Colonic mucosa (tissue), 4 donors: ENCODE measurements around the gene ZNF331. TPM values are rescaled to one million over a fixed set of nuclear protein-coding genes. Genes with fewer than 3 reads are reported as not detected.
A peak's percentile ranks its signal among the peaks of the same experiment; 100 is the strongest.

Source experiments
- DNase-seq: peaks from one replicate; pipeline ENCODE4 v3.0.0-alpha.2; 2020
- H3K27ac ChIP-seq: fragments of 200-600 bp; one replicate; pipeline ENCODE4 v1.8.0; 2021
- H3K27me3 ChIP-seq: fragments of 200-600 bp; one replicate; pipeline ENCODE4 v1.8.0; 2021
- H3K36me3 ChIP-seq: fragments of 200-600 bp; one replicate; pipeline ENCODE4 v1.8.0; 2021
- H3K4me1 ChIP-seq: fragments of 200-600 bp; one replicate; pipeline ENCODE4 v1.8.0; 2021; ENCODE audit warnings: mild to moderate bottlenecking
- H3K4me3 ChIP-seq: fragments of 200-600 bp; one replicate; pipeline ENCODE4 v1.8.0; 2021
- H3K9ac ChIP-seq, 2 donors: one replicate each; pipeline ENCODE4 v1.7.0; 2013; ENCODE audit warnings: control low read depth in 2 of 2, low read depth in 2 of 2, low read length in 2 of 2
- H3K9me3 ChIP-seq: fragments of 200-600 bp; one replicate; pipeline ENCODE4 v1.8.0; 2021
- intact Hi-C: fragments of 100-400 bp; cut with DNase I; formaldehyde crosslinking; loops from one replicate; pipeline ENCODE4 v1.14.1; 2022
- total RNA-seq, 2 donors: library from RNA; stranded (reverse); fragmentation: NEBNext Ultra II Directional in 1 of 2; extraction: Animal tissue kit (Norgen Biotek cat#: 25700) in 1 of 2; gene quantifications; one replicate each; pipeline ENCODE4 v1.2.1, GENCODE V29; 2021
- TF ChIP-seq, protein P1 (sequence below): fragments of 200-600 bp; IDR thresholded peaks from one replicate; pipeline ENCODE4 v1.8.0; 2022; ENCODE audit warnings: antibody characterized with exemption, mild to moderate bottlenecking
- donor health status: healthy.
- donor health status: DM: no; HTN: no; CAD: no.
- donor health status: DM: no; HTN: no; CAD: no.

The ZNF331 gene
- total RNA-seq, 2 donors from 2014 or later = 4.3 to 7.8 TPM

DNA sequence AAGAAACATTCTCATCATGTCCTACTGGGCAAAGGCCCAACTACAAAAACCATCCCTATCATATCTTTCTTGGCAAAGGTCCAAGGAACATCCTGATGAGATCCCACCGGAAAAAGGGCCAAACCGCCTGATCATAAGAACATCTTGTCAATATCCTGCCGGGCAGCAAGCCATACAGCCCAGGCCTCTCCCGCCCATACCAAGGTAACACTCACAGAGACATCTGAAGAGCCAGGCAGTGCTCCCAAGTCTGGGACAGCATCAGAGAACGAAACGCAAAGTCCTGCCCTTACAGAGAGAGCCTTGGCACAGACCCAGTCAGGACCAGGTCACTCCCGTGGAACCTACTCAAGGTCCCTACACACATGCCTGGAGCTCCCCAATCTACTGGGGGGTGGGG is 18.5 kb upstream of the ZNF331 start:
- H3K27me3 ChIP-seq = no peaks in the 10 kb centered on the region

DNA sequence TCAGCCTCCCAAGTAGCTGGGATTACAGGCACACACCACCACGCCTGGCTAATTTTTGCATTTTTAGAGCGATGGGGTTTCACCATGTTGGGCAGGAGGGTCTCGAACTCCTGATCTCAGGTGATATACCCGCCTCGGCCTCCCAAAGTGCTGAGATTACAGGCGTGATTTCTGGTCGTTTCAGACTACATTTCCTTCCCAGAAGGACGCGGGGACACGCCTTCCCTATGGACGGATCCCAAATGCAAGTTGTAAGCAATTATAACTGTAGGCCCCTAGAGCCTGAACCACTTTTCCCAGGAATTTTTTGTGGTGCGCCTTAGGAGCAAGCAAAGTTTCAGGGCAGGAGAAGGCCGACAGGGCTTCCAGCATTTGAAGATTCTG is 17.8 kb upstream of the ZNF331 start:
- H3K9me3 ChIP-seq = no peaks in the 10 kb centered on the region
- peak overlapping the region; percentile 49 for H3K4me3 ChIP-seq
- no peak for DNase-seq
- no peak overlapping the region for H3K9ac ChIP-seq
- H3K27me3 ChIP-seq = no peaks in the 10 kb centered on the region
- intact Hi-C loops = no loop called here
- H3K27ac ChIP-seq = peak overlapping the region; percentile 60
- peaks cover 4% of the 10 kb centered on the region for H3K4me1 ChIP-seq
- H3K36me3 ChIP-seq = no peaks in the 10 kb centered on the region
- TF ChIP-seq, protein P1, sequence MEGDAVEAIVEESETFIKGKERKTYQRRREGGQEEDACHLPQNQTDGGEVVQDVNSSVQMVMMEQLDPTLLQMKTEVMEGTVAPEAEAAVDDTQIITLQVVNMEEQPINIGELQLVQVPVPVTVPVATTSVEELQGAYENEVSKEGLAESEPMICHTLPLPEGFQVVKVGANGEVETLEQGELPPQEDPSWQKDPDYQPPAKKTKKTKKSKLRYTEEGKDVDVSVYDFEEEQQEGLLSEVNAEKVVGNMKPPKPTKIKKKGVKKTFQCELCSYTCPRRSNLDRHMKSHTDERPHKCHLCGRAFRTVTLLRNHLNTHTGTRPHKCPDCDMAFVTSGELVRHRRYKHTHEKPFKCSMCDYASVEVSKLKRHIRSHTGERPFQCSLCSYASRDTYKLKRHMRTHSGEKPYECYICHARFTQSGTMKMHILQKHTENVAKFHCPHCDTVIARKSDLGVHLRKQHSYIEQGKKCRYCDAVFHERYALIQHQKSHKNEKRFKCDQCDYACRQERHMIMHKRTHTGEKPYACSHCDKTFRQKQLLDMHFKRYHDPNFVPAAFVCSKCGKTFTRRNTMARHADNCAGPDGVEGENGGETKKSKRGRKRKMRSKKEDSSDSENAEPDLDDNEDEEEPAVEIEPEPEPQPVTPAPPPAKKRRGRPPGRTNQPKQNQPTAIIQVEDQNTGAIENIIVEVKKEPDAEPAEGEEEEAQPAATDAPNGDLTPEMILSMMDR = no peak

More for the DNA sequence above, 18.5 kb upstream of the ZNF331 start:
- Histone ChIP-seq H3K9ac (no peak overlapping the region), H3K9me3 (no peaks in the 10 kb centered on the region), H3K27ac (no peak overlapping the region), H3K4me3 (no peak overlapping the region), H3K4me1 (peaks cover 4% of the 10 kb centered on the region), H3K36me3 (no peaks in the 10 kb centered on the region)
- TF ChIP-seq, protein P1 = no peak
- intact Hi-C loops = loop anchor here (10.0 kb wide), 1 partner anchor 325 kb away; the partner anchor contains the start of gene ZNF665
- DNase-seq = no peak

DNA sequence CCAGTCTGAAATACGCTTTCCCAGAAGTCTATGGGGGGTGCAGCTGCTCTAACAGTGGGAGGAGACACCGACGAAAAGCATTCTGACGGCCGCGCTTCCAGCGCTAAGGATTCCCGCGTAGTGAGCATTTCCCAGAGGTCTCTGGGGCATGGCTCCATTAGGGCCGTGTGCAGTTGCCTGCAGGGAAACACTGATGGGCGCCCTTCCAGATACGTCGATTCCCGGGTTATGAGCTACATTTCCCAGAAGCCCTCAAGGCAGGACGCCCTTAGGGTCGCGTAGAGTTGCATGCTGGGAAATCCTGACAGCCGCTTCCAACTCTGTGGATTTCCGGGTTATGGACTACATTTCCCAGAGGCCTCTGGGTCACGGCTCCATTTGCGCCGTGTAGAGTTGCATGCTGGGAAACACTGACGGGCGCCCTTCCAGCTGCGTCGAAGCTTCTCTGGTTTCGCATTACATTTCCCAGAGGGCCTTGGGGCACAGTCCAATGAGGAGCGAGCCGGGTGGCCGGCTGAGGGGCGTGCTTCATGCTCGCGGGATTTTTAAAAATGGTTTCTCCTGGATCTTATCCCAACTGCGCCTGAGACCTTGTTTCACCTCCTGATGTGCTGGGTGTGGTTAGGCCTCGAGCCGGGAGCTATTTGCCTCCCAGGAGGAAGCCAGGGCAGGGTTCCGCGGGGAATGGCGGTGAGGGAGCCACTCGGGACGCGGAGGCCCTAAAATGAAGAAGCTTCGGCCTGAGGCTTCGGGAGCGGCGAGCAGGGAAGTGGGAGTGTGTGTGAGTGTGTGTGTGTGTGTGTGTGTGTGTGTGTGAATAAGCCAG is 17.2 kb upstream of the ZNF331 start:
- H3K27me3 ChIP-seq = no peaks in the 10 kb centered on the region

DNA sequence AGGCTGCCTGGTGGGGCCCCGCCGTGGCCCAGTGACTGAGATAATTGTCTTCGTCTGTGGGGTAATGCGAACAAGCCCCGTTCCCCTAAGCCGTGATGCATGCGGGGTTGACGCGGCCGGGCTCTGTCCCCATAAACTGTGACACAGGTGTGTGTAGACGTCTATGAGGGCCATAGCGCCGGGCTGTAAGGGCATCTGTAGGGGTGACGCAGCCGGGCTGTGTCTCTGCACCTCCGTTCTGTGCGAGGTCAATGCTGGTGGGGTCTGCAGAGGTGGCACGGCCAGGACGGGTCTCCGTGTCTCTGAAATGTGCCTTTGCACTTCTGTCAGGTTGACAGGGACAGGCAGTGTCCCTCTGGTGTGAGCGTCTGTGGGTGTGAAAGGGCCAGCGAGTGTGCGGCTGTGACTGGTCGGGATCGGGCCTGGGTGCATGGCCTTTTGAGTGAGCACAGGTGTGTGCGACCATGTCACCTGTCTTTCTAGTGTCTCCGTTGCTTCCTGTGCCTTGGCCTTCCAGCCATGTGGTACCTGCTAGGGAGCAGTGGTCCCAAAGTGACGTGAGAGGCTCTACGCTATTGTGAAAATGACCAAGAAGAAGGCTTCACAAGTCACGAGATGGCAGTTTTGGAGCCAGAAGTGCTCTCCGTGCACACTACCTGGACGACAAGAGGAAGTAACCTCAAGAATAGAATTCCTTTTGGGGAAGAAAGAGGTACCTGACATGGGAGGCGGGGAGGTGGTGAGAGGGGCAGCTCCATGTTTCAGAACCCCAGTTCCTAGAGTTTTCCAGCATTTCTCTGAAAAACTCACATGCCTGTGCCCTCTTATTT is 16.4 kb upstream of the ZNF331 start:
- Histone ChIP-seq H3K9me3 (peaks cover 4% of the 10 kb centered on the region), H3K4me1 (peaks cover 4% of the 10 kb centered on the region), H3K27me3 (no peaks in the 10 kb centered on the region), H3K36me3 (no peaks in the 10 kb centered on the region), H3K27ac (no peak overlapping the region), H3K4me3 (peak overlapping the region; percentile 49), H3K9ac (no peak overlapping the region)
- TF ChIP-seq, protein P1 = no peak
- intact Hi-C loops = no loop called here
- no peak for DNase-seq

More for the DNA sequence above, 17.2 kb upstream of the ZNF331 start:
- TF ChIP-seq, protein P1 = no peak
- Histone ChIP-seq H3K4me3 (peak overlapping the region; percentile 49), H3K9me3 (peaks cover under 1% of the 10 kb centered on the region), H3K27ac (peak overlapping the region; percentile 60), H3K36me3 (no peaks in the 10 kb centered on the region), H3K4me1 (peaks cover 4% of the 10 kb centered on the region), H3K9ac (no peak overlapping the region)
- peak; percentile 97 for DNase-seq
- intact Hi-C loops = no loop called here

DNA sequence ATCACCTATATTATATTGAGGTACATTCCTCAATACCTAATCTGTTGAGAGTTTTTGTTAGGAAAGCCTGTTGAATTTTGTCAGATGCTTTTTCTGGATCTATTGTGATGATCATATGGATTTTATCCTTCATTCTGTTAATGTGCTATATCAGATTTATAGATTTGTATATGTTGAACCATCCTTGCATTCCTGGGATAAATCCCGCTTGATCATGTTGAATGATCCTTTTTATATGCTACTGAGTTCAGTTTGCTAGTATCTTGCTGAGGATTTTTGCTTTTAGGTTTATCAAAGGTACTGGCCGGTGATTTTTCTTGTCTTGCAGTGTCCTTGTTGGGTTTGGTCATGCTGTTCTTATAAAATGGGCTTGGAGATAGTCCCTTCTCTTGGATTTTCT is 12.0 kb upstream of the ZNF331 start:
- DNase-seq = no peak
- peaks cover 4% of the 10 kb centered on the region for H3K4me1 ChIP-seq
- H3K9ac ChIP-seq = no peak overlapping the region
- H3K36me3 ChIP-seq = no peaks in the 10 kb centered on the region
- peaks cover 4% of the 10 kb centered on the region for H3K9me3 ChIP-seq
- TF ChIP-seq, protein P1 = no peak
- H3K4me3 ChIP-seq = no peak overlapping the region
- H3K27me3 ChIP-seq = no peaks in the 10 kb centered on the region
- intact Hi-C loops = no loop called here
- no peak overlapping the region for H3K27ac ChIP-seq
